Tibial artery (tissue), 4 donors: Measurements from ENCODE around the gene DVL2.

Experiments used
- DNase-seq, 2 donors: peaks; one replicate each; pipeline ENCODE4 v3.0.0-alpha.2; 2019
- H3K27ac ChIP-seq, 2 donors: fragments of 200-600 bp; sonication (generic) in 1 of 2; 1 replicate in 1 of 2; 2 replicates in 1 of 2; pipeline ENCODE4 v1.5.1; 2018 to 2019; ENCODE audit warnings: mild to moderate bottlenecking in 1 of 2
- H3K27me3 ChIP-seq, 2 donors: fragments of 200-600 bp; sonication (generic) in 1 of 2; one replicate each; pipeline versions ENCODE4 v1.5.1 to v1.6.0; 2016 to 2019
- H3K36me3 ChIP-seq, 3 donors: fragments of 200-600 bp; sonication (generic) in 2 of 3; one replicate each; pipeline ENCODE4 v1.5.1; 2016 to 2019; ENCODE audit warnings: mild to moderate bottlenecking in 2 of 3
- H3K4me1 ChIP-seq, 4 donors: fragments of 200-600 bp; sonication (generic) in 2 of 4; 1 replicate in 3 of 4; 2 replicates in 1 of 4; pipeline ENCODE4 v1.5.1; 2016 to 2019
- H3K4me3 ChIP-seq, 2 donors: fragments of 200-600 bp; sonication (generic) in 1 of 2; 1 replicate in 1 of 2; 2 replicates in 1 of 2; pipeline ENCODE4 v1.5.1; 2018 to 2019; ENCODE audit warnings: mild to moderate bottlenecking in 2 of 2
- H3K9me3 ChIP-seq, 3 donors: fragments of 200-600 bp; sonication (generic) in 1 of 3; one replicate each; pipeline ENCODE4 v1.5.1; 2016 to 2019
- CTCF ChIP-seq, 2 experiments: fragments of 200-600 bp in 1 of 2; fragments of 450-650 bp in 1 of 2; IDR thresholded peaks; one replicate each; pipeline ENCODE4 v1.5.1; 2017 to 2019; ENCODE audit warnings: antibody characterized with exemption in 2 of 2, mild to moderate bottlenecking in 1 of 2, moderate library complexity in 1 of 2
- intact Hi-C: fragments of 100-400 bp; cut with DNase I; formaldehyde crosslinking; loops from one replicate; pipeline ENCODE4 v1.15.0; 2023; ENCODE audit warnings: low total_unique reads

The DVL2 gene

GRCh38 chr17:7260151-7260550, 25.8 kb upstream of the DVL2 start:
- Histone ChIP-seq H3K4me3 (no peak overlapping the region), H3K27me3 (peaks cover 6 to 49% of the 10 kb centered on the region in 2 donors), H3K36me3 (peaks cover 26 to 52% (median 44%) of the 10 kb centered on the region in 3 donors), H3K9me3 (no peaks in the 10 kb centered on the region), H3K27ac (no peak overlapping the region), H3K4me1 (peaks cover 0 to 38% (median 21%) of the 10 kb centered on the region in 4 donors)
- DNase-seq = no peak
- no peak for TF ChIP-seq CTCF (IDR thresholded peaks at IDR 0.05)
- intact Hi-C loops = loop anchor here (5.0 kb wide), 1 partner anchor 42 kb away; no protein-coding TSS in a partner anchor

- H3K4me3 ChIP-seq = no peak overlapping the region
- intact Hi-C loops = loop anchor here (10.0 kb wide), 2 partner anchors 85 to 305 kb away; partner anchors contain the start of gene SENP3
- H3K27me3 ChIP-seq = peaks cover 6 to 44% of the 10 kb centered on the region in 2 donors
- no peak for TF ChIP-seq CTCF (IDR thresholded peaks at IDR 0.05)
- H3K27ac ChIP-seq = no peak overlapping the region
- DNase-seq = no peak
- H3K36me3 ChIP-seq = peaks cover 30 to 58% (median 51%) of the 10 kb centered on the region in 3 donors
- no peaks in the 10 kb centered on the region for H3K9me3 ChIP-seq
- H3K4me1 ChIP-seq = peaks cover 0 to 38% (median 21%) of the 10 kb centered on the region in 4 donors
These were observed 25.2 kb upstream of the DVL2 start for GRCh38 chr17:7259555-7259889.

GRCh38 chr17:7258731-7259554, 24.6 kb upstream of the DVL2 start:
- H3K9me3 ChIP-seq = no peaks in the 10 kb centered on the region
- intact Hi-C loops = loop anchor here (10.0 kb wide), 2 partner anchors 86 to 306 kb away; partner anchors contain the start of gene SENP3
- H3K4me1 ChIP-seq = peaks cover 0 to 38% (median 21%) of the 10 kb centered on the region in 4 donors
- H3K36me3 ChIP-seq = peaks cover 30 to 62% (median 55%) of the 10 kb centered on the region in 3 donors
- H3K27me3 ChIP-seq = peaks cover 6 to 39% of the 10 kb centered on the region in 2 donors
- DNase-seq = no peak
- no peak overlapping the region for H3K4me3 ChIP-seq
- TF ChIP-seq CTCF (IDR thresholded peaks at IDR 0.05) = no peak
- H3K27ac ChIP-seq = no peak overlapping the region

- no peak overlapping the region for H3K27ac ChIP-seq
- TF ChIP-seq CTCF (IDR thresholded peaks at IDR 0.05) = no peak
- peaks cover 0 to 35% (median 21%) of the 10 kb centered on the region in 4 donors for H3K4me1 ChIP-seq
- no peak for DNase-seq
- no peaks in the 10 kb centered on the region for H3K9me3 ChIP-seq
- H3K27me3 ChIP-seq = peaks cover 0 to 18% of the 10 kb centered on the region in 2 donors
- no peak overlapping the region for H3K4me3 ChIP-seq
- peaks cover 30 to 62% (median 55%) of the 10 kb centered on the region in 3 donors for H3K36me3 ChIP-seq
- intact Hi-C loops = loop anchor here (10.0 kb wide), 2 partner anchors 88 to 308 kb away; partner anchors contain the start of gene SENP3
These were observed 22.6 kb upstream of the DVL2 start for GRCh38 chr17:7256766-7257456.

GRCh38 chr17:7254511-7254910, 20.2 kb upstream of the DVL2 start:
- peaks cover 0 to 35% (median 21%) of the 10 kb centered on the region in 4 donors for H3K4me1 ChIP-seq
- no peak overlapping the region for H3K27ac ChIP-seq
- TF ChIP-seq CTCF (IDR thresholded peaks at IDR 0.05) = no peak
- H3K4me3 ChIP-seq = no peak overlapping the region
- no peaks in the 10 kb centered on the region for H3K27me3 ChIP-seq
- no peak for DNase-seq
- H3K9me3 ChIP-seq = no peaks in the 10 kb centered on the region
- H3K36me3 ChIP-seq = peaks cover 30 to 54% (median 51%) of the 10 kb centered on the region in 3 donors
- intact Hi-C loops = loop anchor here (10.0 kb wide), 2 partner anchors 90 to 310 kb away; partner anchors contain the start of gene SENP3
